Measurements from ENCODE around the gene PTPRG. TPM values are rescaled to one million over a fixed set of nuclear protein-coding genes. Genes with fewer than 3 reads are reported as not detected.

PTPRG gene
- total and polyA plus RNA-seq, 2 of the 13 experiments (the other 11 are each of a cell fraction or from before 2014, with no cell fraction given), result 8.0 to 25.3 TPM

DNA sequence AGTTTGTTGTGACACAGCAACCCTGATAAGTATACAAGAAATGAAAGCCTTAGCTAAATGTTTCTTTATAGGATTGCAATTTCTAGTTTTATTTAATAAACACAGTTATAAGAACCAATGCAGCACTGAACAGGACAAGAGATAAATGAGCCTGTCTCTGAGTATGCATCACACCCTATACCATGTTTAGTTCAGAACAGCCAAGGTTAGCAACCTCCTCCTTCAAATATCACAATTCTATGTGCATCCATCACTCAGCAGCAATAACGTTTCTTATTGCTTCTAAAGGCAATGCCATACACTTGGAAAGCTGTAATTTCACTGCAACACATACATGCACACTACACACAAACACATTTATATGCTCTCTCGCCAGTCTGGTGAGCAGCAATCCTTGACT lies 280.6 kb downstream of the PTPRG start:
- H4K20me1 ChIP-seq (ENCODE audit: insufficient read depth, low read length), result no peaks in the 10 kb centered on the region
- 88% methylated on average over 2 of the region's 2 CpGs for WGBS (ENCODE audit: low lambda C conversion rate)
- H2AFZ ChIP-seq (ENCODE audit: low read length), result no peak overlapping the region
- DNase-seq (ENCODE audit: low spot score) (no peak), ATAC-seq (no peak), FAIRE-seq (no peak)
- no peaks in the 10 kb centered on the region for H3K36me3 ChIP-seq (replicated peaks in 1 of 2; ENCODE audit: control insufficient read depth in 1 of 2, insufficient read depth in 2 of 2, low read length in 2 of 2)
- in situ Hi-C loops (cut with HindIII; ENCODE audit: extremely low pct_ligation_motif_present, low pct_unique_long_range_greater_than_20kb) (no loop called here), intact Hi-C loops (cut with micrococcal nuclease; ENCODE audit: unreplicated experiment) (no loop called here)
- no peaks in the 10 kb centered on the region for H3K27me3 ChIP-seq (ENCODE audit: control insufficient read depth in 1 of 2, insufficient read depth in 2 of 2, low read length in 2 of 2)
- no peaks in the 10 kb centered on the region for H3K9me3 ChIP-seq (ENCODE audit: low read length)
- ChIA-PET CTCF (ENCODE audit: low intra/inter-chr PET ratio, low total read pairs) (no interaction called here), POLR2A (no interaction called here)
- TF ChIP-seq MYNN (CRISPR knock-in tag; IDR thresholded peaks at IDR 0.05; ENCODE audit: low read depth) (no peak), ESRRA (CRISPR knock-in tag; IDR thresholded peaks at IDR 0.05; ENCODE audit: low read depth) (no peak)
- no peak overlapping the region for H3K4me3 ChIP-seq (replicated peaks in 1 of 3; ENCODE audit: insufficient read depth in 1 of 3, low read depth in 2 of 3, low read length in 3 of 3)
- H3K9ac ChIP-seq (ENCODE audit: insufficient read depth, low read depth, low read length), result no peak overlapping the region
- no peaks in the 10 kb centered on the region for H3K79me2 ChIP-seq (ENCODE audit: insufficient read depth, low read length)
- no peak overlapping the region for H3K27ac ChIP-seq (ENCODE audit: extremely low read length, insufficient read depth, low read length)
- BruUV-seq (replicated peaks), result no TSS peak
- H3K4me2 ChIP-seq (ENCODE audit: low read depth, low read length), result no peak overlapping the region
- no peaks in the 10 kb centered on the region for H3K4me1 ChIP-seq (ENCODE audit: insufficient read depth, low read length)

GRCh38 chr3:61844346-61844745 lies 283.0 kb downstream of the PTPRG start:
- no peak for DNase-seq (ENCODE audit: low spot score)
- TF ChIP-seq, protein P1, sequence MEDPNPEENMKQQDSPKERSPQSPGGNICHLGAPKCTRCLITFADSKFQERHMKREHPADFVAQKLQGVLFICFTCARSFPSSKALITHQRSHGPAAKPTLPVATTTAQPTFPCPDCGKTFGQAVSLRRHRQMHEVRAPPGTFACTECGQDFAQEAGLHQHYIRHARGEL (CRISPR knock-in tag; IDR thresholded peaks at IDR 0.05), result no peak
- TF ChIP-seq, protein P2, sequence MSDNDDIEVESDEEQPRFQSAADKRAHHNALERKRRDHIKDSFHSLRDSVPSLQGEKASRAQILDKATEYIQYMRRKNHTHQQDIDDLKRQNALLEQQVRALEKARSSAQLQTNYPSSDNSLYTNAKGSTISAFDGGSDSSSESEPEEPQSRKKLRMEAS (IDR thresholded peaks at IDR 0.05), result no peak
- TF ChIP-seq ZNF562 (CRISPR knock-in tag; IDR thresholded peaks at IDR 0.05; ENCODE audit: borderline replicate concordance) (no peak), SUZ12 (IDR thresholded peaks at IDR 0.05; ENCODE audit: low read depth, low read length) (no peak), NRL (CRISPR knock-in tag; IDR thresholded peaks at IDR 0.05; ENCODE audit: borderline replicate concordance) (no peak), CENPBD1 (CRISPR knock-in tag; IDR thresholded peaks at IDR 0.05; ENCODE audit: borderline replicate concordance, low read depth) (no peak), DPF2 (CRISPR knock-in tag; IDR thresholded peaks at IDR 0.05; ENCODE audit: borderline replicate concordance, low read depth) (no peak), HNRNPLL (IDR thresholded peaks at IDR 0.05; ENCODE audit: low read depth, low read length, poor library complexity, severe bottlenecking) (no peak), KLF12 (CRISPR knock-in tag; IDR thresholded peaks at IDR 0.05; ENCODE audit: borderline replicate concordance) (no peak), SIN3B (IDR thresholded peaks at IDR 0.05; ENCODE audit: low read length) (no peak)
- TF ChIP-seq, protein P3, sequence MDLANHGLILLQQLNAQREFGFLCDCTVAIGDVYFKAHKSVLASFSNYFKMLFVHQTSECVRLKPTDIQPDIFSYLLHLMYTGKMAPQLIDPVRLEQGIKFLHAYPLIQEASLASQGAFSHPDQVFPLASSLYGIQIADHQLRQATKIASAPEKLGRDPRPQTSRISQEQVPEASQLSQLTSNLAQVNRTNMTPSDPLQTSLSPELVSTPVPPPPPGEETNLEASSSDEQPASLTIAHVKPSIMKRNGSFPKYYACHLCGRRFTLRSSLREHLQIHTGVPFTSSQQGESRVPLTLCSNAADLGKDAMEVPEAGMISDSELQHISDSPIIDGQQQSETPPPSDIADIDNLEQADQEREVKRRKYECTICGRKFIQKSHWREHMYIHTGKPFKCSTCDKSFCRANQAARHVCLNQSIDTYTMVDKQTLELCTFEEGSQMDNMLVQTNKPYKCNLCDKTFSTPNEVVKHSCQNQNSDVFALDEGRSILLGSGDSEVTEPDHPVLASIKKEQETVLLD (CRISPR knock-in tag; IDR thresholded peaks at IDR 0.05; ENCODE audit: low read depth), result no peak
- TF ChIP-seq, protein P4, sequence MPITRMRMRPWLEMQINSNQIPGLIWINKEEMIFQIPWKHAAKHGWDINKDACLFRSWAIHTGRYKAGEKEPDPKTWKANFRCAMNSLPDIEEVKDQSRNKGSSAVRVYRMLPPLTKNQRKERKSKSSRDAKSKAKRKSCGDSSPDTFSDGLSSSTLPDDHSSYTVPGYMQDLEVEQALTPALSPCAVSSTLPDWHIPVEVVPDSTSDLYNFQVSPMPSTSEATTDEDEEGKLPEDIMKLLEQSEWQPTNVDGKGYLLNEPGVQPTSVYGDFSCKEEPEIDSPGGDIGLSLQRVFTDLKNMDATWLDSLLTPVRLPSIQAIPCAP (CRISPR knock-in tag; IDR thresholded peaks at IDR 0.05; ENCODE audit: low read depth), result no peak
- TF ChIP-seq, protein P5, sequence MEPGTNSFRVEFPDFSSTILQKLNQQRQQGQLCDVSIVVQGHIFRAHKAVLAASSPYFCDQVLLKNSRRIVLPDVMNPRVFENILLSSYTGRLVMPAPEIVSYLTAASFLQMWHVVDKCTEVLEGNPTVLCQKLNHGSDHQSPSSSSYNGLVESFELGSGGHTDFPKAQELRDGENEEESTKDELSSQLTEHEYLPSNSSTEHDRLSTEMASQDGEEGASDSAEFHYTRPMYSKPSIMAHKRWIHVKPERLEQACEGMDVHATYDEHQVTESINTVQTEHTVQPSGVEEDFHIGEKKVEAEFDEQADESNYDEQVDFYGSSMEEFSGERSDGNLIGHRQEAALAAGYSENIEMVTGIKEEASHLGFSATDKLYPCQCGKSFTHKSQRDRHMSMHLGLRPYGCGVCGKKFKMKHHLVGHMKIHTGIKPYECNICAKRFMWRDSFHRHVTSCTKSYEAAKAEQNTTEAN (CRISPR knock-in tag; conservative IDR thresholded peaks at IDR 0.05), result no peak
- H3K27me3 ChIP-seq (ENCODE audit: control insufficient read depth in 1 of 2, insufficient read depth in 2 of 2, low read length in 2 of 2), result no peaks in the 10 kb centered on the region
- H3K36me3 ChIP-seq (replicated peaks in 1 of 2; ENCODE audit: control insufficient read depth in 1 of 2, insufficient read depth in 2 of 2, low read length in 2 of 2), result no peaks in the 10 kb centered on the region
- H3K4me3 ChIP-seq (replicated peaks in 1 of 3; ENCODE audit: insufficient read depth in 1 of 3, low read depth in 2 of 3, low read length in 3 of 3), result no peak overlapping the region
- ChIA-PET CTCF (ENCODE audit: low intra/inter-chr PET ratio, low total read pairs) (no interaction called here), POLR2A (no interaction called here)
- no peak overlapping the region for H2AFZ ChIP-seq (ENCODE audit: low read length)
- no peaks in the 10 kb centered on the region for H3K9me3 ChIP-seq (ENCODE audit: low read length)
- intact Hi-C loops (cut with micrococcal nuclease; ENCODE audit: unreplicated experiment), result no loop called here
- no peak for FAIRE-seq
- H3K4me1 ChIP-seq (ENCODE audit: insufficient read depth, low read length), result peaks cover 20% of the 10 kb centered on the region
- BruUV-seq (replicated peaks), result no TSS peak
- ATAC-seq, result no peak
- in situ Hi-C loops (cut with HindIII; ENCODE audit: extremely low pct_ligation_motif_present, low pct_unique_long_range_greater_than_20kb), result no loop called here
- H3K79me2 ChIP-seq (ENCODE audit: insufficient read depth, low read length), result no peaks in the 10 kb centered on the region
- no peaks in the 10 kb centered on the region for H4K20me1 ChIP-seq (ENCODE audit: insufficient read depth, low read length)
- 97% methylated on average over 5 of the region's 5 CpGs for WGBS (ENCODE audit: low lambda C conversion rate)
- H3K9ac ChIP-seq (ENCODE audit: insufficient read depth, low read depth, low read length), result no peak overlapping the region
- no peak overlapping the region for H3K4me2 ChIP-seq (ENCODE audit: low read depth, low read length)
- no peak overlapping the region for H3K27ac ChIP-seq (ENCODE audit: extremely low read length, insufficient read depth, low read length)

Measured in HepG2 (cell line).